ENCODE results near the gene PTPN4.
A peak's percentile ranks its signal among the peaks of the same experiment; 100 is the strongest.

Gene PTPN4, protein sequence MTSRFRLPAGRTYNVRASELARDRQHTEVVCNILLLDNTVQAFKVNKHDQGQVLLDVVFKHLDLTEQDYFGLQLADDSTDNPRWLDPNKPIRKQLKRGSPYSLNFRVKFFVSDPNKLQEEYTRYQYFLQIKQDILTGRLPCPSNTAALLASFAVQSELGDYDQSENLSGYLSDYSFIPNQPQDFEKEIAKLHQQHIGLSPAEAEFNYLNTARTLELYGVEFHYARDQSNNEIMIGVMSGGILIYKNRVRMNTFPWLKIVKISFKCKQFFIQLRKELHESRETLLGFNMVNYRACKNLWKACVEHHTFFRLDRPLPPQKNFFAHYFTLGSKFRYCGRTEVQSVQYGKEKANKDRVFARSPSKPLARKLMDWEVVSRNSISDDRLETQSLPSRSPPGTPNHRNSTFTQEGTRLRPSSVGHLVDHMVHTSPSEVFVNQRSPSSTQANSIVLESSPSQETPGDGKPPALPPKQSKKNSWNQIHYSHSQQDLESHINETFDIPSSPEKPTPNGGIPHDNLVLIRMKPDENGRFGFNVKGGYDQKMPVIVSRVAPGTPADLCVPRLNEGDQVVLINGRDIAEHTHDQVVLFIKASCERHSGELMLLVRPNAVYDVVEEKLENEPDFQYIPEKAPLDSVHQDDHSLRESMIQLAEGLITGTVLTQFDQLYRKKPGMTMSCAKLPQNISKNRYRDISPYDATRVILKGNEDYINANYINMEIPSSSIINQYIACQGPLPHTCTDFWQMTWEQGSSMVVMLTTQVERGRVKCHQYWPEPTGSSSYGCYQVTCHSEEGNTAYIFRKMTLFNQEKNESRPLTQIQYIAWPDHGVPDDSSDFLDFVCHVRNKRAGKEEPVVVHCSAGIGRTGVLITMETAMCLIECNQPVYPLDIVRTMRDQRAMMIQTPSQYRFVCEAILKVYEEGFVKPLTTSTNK

DNA sequence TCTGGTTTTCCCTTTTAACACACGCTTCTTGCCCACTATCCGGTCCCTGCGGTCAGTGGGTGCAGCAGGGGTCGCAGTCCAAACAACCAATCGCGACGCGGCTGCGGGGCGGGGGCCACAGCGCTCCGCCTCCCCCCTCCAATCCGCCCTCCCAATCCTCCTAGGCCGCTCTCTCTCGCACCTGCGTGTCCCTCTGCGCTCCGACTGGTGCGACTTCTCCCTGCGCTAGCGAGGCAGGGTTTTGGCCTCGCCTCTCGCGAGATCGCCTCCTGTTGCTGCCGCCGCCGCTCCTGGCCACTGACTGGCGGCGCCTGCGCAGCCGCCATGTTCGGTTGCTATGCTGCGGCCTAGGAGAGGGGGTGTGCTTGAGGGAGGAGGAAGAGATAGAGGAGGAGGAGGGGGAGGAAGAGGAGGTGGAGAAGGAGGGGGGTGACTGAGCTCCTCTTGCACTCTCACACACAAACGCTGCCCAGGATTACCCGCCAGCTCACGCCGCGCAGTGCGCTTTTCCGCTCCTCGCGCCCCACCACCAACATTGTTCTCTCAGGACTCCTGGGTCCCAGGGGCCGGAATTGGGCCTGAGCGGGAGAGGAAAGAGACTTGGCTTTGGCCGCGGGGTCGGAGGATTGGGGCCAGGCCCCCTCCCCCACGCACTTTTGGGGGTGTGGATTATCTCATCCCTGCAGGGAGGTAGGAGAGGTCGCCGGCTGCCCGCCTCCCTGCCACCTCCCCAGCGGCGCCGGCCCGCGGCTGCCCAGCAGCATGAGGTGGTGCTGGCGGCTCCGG, at the start of gene PTPN4:
TSS of gene PTPN4 (plus strand) at position 472 of the 786 bp plus-strand sequence. CDS start 49,932 bp downstream, outside the sequence.
- DNase-seq (ENCODE audit: low read depth in 2 of 2) = peak; percentile 86 to 92

DNA sequence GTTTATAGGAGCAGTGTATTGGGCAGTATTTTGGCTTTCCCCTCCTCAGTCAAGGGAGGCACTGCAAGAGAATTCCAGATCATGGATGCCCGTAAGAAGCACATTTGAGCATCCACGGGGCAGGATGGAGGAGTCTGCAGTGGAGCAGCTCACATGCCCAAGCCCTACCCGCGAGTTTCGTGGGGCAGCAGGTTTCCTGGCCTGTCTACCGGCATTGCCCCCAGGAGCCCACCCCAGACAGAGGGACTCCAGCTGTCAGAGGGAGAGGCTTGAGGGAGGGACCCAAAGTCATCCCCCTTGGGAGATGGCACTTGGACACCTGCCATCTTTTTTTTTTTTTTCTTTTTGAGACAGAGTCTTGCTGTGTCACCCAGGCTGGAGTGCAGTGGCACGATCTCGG, 49.4 kb upstream of the PTPN4 start:
- no peak for DNase-seq (ENCODE audit: low read depth in 2 of 2)

DNA sequence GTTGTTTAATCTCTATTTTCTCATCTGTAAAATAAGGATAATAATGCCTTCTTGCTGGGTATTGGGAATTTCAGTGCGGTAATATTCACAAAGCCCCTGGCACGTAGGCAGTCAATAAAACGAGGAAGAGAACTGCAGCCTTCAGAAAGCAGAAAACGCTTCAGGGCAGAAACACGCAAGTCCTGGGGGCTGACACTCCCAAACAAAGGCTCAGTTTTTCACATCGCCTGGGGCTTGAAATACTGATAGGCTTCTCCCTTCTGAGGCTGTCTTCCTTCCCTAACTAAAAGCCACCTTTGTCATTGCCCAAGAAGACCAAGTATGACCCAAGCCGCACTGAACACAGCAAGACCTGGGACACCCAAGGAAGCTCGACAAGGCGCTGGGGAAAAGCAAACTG, 48.4 kb upstream of the PTPN4 start:
- DNase-seq (ENCODE audit: low read depth in 2 of 2) = no peak

DNA sequence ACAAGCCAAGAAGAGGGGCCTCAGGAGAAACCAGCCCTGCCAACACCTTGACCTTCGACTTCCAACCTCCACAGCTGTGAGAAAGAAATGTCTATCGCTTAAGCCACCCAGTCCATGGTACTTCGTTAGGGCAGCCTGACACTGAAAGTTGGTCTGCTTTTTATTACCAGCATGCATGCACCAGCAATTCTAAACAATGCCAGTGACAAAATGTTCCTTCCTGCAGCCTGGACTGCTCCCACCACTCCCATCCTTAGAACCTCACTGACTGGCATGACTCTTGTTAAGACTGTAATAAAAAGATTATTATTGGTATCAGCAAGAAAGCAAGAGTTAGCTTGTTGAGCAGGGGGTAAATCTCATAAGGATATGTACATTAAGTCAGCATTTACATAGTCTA, 47.2 kb upstream of the PTPN4 start:
- DNase-seq (ENCODE audit: low read depth in 2 of 2) = no peak

DNA sequence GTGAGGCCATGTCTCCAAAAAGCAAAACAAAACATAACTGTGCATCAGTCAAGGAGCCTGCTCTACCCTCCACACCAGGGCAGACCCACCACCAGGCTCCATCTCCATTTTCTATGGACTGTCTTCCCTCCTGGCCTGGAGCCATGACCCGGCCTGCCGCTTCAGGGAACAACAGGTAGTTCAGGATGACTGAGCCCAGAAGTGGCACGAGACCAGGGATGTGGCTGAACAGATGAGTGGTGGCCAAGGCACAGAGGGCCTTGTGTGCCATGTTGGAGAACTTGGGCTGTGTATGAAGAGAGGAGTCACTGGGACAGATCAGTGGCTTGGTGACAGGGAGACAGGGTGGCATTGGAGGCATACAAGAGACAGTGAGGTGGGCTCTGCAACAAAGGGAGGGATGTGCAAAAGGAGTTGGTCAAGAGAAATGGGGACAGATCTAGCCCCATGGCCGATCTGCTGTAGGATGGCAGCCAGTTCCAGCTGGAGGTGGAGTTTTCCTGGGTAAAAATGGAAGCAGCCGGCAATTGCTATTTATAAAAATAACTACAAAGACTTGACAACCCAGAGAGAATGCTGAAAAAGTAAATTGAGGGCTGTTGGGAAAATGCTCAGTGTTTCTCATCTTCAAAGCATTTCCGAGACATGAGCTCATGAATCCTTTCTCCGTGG, 45.8 kb upstream of the PTPN4 start:
- no peak for DNase-seq (ENCODE audit: low read depth in 2 of 2)

DNA sequence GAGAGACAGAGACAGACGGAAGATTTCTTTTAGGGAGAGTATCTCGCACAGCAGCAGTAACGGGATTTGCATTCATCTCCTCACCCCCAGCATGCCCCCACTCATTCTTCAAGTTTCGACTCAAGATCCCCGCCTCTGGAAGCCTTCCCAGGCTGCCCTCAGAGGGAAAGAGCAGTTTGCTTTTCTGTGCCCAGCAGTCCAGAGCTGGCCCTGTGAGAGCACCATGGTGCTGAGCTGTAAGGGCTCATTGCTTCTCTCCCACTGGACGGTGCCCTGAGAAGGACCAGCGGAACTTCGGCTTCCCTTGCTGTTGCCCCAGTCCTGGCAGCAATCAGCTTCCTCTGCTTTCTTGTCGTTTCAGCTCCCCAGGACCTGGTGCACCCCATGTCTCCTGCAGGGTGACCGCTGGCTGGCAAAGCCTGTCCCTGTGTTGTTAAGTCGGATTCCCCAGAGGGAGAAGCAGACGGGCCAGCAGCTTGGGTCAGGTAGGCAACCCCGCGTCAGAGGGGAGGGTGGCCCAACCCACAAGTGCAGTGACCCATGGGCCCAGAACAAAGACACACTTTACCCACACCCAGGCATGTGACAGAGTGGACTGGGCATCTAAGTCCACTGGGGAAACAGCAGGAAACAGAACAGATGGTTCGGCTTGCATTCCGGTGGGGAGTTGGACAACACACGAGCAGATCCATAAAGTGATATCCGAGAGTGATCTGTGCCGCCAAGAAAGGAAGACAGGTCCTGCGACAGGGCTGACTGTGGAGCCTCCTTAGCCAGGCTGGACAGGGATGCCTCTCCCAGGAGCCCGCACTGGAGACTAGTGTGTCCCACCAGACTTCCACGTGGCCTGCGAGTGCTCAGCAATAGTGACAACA, 44.1 kb upstream of the PTPN4 start:
- no peak for DNase-seq (ENCODE audit: low read depth in 2 of 2)

DNA sequence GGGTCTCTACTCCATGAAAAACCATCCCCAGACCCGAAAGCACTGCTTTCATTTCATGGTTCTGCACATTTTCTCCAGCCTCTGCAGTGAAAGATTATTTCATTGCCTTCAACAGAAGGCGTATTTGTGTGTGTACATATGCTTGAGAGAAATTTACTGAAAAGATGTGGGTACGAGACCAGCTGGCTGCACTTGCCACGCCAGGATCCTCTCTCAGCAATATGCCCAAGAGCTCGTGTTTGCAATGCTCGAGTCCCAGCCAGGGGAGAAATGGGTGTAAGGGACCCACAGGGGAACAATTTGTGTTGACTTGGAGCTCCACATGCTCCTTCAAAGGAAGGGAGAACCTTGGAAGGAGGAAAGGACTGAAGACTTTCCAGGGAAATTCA, 43.4 kb upstream of the PTPN4 start:
- DNase-seq (ENCODE audit: low read depth in 2 of 2) = no peak

DNA sequence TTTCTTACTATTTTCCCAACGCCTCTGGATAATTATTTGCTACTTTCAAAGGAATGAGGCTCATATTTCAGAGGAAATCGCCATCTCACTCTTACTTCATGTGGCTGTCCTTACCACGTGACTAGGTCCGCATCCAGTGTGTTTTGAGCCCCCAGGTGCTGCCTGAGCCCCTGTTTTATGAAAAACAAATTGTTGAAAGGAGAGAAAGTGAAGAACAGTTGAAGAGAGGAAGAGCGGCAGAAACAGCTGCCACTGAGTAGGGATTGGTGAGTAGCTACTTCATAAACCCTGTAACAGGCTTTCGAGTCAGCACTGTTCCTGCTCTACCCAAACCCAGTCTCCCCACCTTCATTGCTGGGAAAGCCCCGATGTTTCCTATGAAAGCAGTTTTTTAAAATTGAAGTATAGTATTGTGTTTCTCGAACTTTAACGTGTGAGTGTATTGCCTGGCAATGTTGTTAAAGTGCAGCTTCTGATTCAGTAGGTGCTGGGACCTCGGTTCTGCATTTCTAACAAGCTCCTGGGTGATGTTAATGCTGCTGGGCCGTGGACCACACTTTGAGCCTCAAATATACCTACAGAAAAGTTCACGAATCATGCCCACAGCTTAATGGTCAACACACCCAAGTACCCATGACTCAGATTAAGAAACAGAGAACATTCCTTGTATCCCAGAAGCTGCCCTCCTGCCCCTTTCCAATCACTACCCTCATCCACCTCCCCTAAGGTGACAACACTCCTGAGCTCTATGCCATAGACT, 41.0 kb upstream of the PTPN4 start:
- DNase-seq (ENCODE audit: low read depth in 2 of 2) = no peak

DNA sequence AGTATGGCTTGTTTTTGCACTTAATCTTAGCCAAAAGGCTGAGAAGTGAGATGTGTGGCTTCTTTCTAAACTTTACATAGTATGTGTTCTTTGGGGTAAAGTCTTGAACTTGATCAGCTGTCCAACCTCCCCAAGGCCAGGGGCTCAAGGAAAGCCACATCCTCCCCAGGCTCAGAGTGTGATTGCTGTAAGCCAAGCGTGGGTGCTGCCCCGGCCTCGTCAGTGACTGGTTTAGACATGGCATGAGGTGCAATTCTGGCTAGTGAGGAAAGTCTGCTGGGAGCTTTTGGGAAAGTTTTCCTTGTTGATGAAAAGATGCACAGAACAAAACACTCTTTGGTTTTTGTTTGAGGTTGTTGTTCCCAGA, 40.5 kb upstream of the PTPN4 start:
- no peak for DNase-seq (ENCODE audit: low read depth in 2 of 2)

DNA sequence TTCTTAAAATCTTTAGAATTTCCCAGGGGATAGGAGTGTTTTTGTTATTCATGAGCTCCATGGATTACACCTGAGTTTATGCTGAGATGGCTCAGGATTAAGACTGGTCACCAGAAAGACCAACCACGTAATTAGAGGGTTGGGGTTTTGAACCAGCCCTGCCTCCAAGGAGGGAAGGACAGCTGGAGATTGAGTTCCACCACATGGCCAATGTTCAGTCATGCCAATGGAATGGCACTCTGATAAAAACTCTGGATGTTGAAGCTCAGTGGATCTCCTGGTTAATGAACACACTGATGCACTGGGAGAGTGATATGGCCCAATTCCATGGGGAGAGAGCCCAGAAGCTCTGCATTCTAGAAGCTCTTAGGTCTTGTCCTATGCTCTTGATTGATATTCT, 38.7 kb upstream of the PTPN4 start:
- DNase-seq (ENCODE audit: low read depth in 2 of 2) = no peak

DNA sequence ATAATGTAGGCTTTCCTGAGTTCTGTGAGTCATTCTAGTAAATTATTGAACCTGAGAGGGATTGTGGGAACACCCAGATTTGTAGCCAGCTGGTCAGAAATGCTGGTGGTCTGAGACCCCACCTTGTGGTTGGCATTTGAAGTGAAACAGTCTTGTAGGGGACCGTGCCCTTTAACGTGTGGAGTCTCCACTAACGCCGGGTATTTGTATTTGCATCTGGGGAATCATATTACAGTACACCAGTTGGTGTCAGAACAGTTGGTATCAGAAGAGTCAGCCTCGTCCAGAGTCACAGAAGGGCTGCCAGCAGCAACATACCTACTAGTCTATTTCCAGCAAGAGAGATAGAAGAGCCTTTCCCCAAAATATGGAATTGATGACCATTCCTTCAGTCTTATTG, 38.3 kb upstream of the PTPN4 start:
- no peak for DNase-seq (ENCODE audit: low read depth in 2 of 2)

DNA sequence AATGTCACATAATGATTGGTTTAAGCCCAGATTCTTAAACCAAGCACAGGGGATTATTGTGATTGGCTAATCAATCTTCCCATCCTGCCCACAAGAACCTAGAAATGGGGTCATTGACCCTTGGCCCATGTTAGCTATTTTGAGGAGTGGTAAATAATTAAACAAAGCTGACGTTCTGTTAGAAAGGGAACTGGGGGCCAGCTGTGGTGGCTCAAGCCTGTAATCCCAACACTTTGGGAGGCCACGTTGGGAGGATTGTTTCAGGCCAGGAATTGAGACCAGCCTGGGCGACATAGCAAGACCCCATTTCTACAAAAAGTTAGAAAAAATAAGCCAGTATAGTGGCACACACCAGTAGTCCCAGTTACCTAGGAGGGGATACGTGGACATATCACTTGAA, 37.8 kb upstream of the PTPN4 start:
- no peak for DNase-seq (ENCODE audit: low read depth in 2 of 2)

DNA sequence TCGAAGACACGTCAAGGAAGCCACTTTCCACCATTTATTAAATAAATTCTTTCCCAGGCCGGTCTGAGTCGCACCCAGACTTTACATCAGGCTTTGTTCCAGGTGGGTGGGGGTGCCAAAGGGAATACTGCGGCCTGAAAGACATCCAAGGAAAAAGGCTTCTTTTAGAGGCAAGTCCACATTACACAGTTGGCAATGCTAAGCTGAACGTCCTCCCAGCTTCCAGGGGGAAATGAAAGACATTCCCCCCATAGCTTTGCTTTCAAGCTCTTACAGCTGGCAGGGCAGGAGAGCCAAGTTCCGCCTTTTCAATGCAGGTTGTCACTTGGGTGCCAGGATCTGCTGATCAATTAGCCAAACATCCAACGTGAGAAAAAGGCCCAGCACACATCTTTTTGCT, 36.5 kb upstream of the PTPN4 start:
- DNase-seq (ENCODE audit: low read depth in 2 of 2) = no peak

DNA sequence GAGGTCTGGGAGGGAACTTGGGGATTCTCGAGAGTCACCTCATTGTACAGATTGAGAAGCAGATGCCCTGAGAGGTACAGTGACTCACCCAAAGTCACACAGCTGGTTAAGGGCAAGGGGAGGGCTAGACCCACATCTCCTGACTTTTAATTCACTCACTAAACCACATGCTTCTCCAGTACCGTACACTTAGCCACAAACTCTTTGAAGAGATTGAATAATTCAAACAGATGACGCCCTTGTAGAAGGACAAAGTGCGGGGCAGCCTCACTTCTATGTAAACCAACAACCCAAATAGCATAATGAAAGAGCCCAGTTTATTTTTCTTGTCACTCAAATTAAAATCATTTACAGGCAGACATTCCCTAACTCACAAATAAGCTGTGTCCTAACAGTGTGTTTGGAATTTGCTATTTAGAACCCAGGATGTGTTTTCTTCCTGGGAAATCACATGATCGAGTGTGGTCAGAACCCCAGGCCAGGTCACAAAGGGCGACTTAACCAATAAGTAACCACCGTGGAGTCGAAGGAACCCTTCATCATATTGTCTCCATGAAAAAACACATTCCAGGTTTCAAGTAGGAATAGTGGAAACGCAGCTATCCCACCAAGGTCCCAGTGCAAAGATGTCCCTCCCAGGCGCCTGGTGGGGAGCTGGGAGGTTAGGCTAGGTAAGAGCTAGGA, 35.8 kb upstream of the PTPN4 start:
- no peak for DNase-seq (ENCODE audit: low read depth in 2 of 2)

DNA sequence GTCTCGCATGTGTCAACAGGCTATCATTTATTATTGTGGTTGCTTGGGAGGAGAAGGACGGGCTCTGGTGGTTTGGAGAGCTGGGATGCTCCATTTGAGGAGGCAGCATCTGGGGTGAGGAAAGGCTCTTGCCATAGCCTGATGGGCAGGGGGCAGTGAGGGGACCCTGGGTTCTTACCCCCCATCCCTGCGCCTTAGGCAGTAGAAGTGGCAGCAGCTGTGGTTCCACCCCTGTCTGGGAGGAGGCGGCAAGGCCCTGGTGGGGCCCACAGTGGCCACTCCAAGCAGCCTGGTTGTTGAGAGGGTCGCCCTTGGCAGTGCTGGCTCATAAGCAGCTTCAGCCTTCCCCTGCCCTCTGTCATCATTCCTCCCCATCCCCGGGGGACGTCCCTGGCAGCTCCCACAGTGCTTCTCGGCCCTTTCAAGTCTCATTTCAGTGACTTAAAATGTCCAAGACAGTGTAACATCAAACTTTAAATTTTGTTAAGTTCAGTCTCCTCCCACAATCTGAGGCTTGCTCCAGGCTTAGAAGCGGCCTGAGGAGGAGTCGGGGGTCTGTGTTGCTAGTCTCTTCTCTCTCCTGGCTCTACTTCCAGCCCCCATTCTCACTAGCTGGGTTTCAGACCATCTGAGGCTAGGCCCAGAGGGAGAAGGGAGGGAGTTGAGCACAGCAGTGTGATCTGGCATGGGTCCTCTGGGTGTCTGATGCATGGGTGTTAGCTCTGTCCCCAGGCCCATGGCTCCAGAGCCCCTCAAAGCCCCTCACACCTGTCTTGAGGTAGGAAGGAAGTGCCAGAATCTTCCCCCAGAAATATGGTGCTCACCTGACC, 34.9 kb upstream of the PTPN4 start:
- DNase-seq (ENCODE audit: low read depth in 2 of 2) = no peak

DNA sequence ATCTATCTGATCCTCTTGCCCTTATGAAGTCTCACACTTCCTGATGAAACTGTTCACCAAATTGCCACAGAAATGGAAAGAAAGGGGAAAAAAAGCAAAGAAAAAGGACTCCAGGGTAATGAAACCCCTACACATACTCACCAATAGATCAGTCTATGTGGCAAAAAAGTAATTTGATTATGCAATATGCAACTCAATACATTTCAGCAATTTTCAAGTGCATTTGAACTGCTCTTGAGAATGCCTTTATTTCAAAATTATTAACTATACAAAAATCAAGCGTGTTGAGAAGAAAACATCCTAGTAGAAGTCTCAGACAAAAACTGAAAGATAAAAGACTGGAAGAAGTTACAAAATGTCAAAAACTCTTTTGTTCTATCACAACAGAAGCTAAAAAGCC, 32.2 kb upstream of the PTPN4 start:
- DNase-seq (ENCODE audit: low read depth in 2 of 2) = no peak

DNA sequence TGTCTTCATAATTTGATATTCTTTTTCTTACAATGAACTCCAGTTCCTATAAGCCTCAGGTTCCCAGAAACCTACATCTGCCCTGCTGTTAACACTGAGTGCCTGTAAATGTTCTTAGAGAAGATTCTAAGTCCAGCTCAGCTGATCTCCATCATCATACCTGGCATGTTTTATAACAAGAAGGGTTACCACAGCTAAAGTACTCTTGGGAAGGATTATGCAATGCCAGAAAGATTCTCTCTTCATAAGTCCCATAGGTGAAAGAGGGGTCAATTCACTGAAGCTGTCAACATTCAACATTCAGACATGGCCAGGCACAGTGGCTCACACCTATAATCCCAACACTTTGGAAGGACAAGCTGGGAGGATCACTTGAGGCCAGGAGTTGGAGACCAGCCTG, 31.3 kb upstream of the PTPN4 start:
- DNase-seq (ENCODE audit: low read depth in 2 of 2) = no peak

DNA sequence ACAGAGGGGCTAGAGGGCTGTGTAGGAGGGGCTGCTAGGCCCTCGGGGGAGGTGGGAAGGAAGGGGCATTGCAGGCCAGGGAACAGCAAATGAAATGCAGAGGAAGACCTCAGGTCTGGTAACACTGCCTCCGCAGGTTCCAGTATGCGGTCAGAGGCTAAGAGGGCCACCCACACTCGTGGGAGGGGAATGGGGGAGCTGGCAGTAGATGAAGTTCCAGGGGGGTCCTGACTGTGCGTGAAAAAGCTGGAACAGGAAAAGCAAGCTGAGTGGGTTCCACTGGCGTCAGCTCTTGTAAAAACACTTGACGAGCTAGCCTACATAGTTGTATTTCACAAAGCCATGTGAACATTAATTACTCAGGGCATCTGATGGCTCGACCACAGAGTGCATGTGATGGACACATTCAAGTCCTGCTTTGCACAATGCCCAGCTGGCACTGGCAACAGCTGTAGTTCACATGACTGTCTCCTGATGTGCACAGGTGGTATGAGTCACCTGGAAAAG, 29.0 kb upstream of the PTPN4 start:
- DNase-seq (ENCODE audit: low read depth in 2 of 2) = no peak
